Neuronal stem cell (in vitro differentiated cells): ENCODE data around the gene SEMA3G.

Experiments
- DNase-seq: peaks from one replicate; pipeline ENCODE4 v3.0.0-alpha.2; 2013; ENCODE audit warnings: low spot score
- H2AFZ ChIP-seq: one replicate; pipeline ENCODE4 v1.6.1; 2013; ENCODE audit warnings: mild to moderate bottlenecking, low read length, inconsistent platforms
- H2AK5ac ChIP-seq: 2 replicates; pipeline ENCODE4 v1.6.1; 2013; ENCODE audit warnings: low read depth, mild to moderate bottlenecking, inconsistent platforms, low read length, moderate library complexity, mixed read lengths
- H2BK120ac ChIP-seq: 2 replicates; pipeline ENCODE4 v1.6.1; 2013; ENCODE audit warnings: low read depth, mild to moderate bottlenecking, inconsistent platforms, low read length, moderate library complexity, mixed read lengths
- H2BK12ac ChIP-seq: one replicate; pipeline ENCODE4 v1.6.1; 2013; ENCODE audit warnings: low read length, inconsistent platforms
- H2BK15ac ChIP-seq: 2 replicates; pipeline ENCODE4 v1.6.1; 2013; ENCODE audit warnings: mild to moderate bottlenecking, low read length, inconsistent platforms, mixed read lengths
- H2BK5ac ChIP-seq: one replicate; pipeline ENCODE4 v1.6.1; 2013; ENCODE audit warnings: inconsistent platforms, mild to moderate bottlenecking, low read length, moderate library complexity
- H3K14ac ChIP-seq: one replicate; pipeline ENCODE4 v1.6.1; 2013; ENCODE audit warnings: low read length, inconsistent platforms
- H3K18ac ChIP-seq: 2 replicates; pipeline ENCODE4 v1.6.1; 2013; ENCODE audit warnings: low read length, inconsistent platforms
- H3K23ac ChIP-seq: 2 replicates; pipeline ENCODE4 v1.6.1; 2013; ENCODE audit warnings: low read depth, mild to moderate bottlenecking, mixed read lengths, low read length, inconsistent platforms; ENCODE audit not compliant: poor library complexity
- H3K27ac ChIP-seq: replicated peaks from 3 replicates; pipeline ENCODE4 v1.5.1; 2013; ENCODE audit warnings: low read length, inconsistent platforms
- H3K27me3 ChIP-seq, 3 experiments: 2 replicates each; pipeline ENCODE4 v1.6.1; 2013; ENCODE audit warnings: low read length in 3 of 3, mild to moderate bottlenecking in 2 of 3, inconsistent platforms in 1 of 3, low read depth in 1 of 3, mixed read lengths in 1 of 3, moderate library complexity in 1 of 3; ENCODE audit not compliant: control insufficient read depth in 3 of 3, insufficient read depth in 3 of 3
- H3K36me3 ChIP-seq, 2 donors: replicated peaks in 1 of 2; 2 replicates each; pipeline ENCODE4 v1.6.1; 2013; ENCODE audit warnings: low read length in 2 of 2; ENCODE audit not compliant: control insufficient read depth in 2 of 2, insufficient read depth in 2 of 2
- H3K4ac ChIP-seq: 2 replicates; pipeline ENCODE4 v1.6.1; 2013; ENCODE audit warnings: inconsistent platforms, mild to moderate bottlenecking, low read length, moderate library complexity
- H3K4me1 ChIP-seq, 2 donors: 1 replicate in 1 of 2; 2 replicates in 1 of 2; pipeline ENCODE4 v1.6.1; 2013; ENCODE audit warnings: low read length in 2 of 2, low read depth in 1 of 2; ENCODE audit not compliant: control insufficient read depth in 2 of 2, insufficient read depth in 1 of 2
- H3K4me2 ChIP-seq: one replicate; pipeline ENCODE4 v1.6.1; 2013; ENCODE audit warnings: mild to moderate bottlenecking, low read length, inconsistent platforms; ENCODE audit not compliant: insufficient read depth, poor library complexity, severe bottlenecking
- H3K4me3 ChIP-seq, 2 donors: 2 replicates each; pipeline ENCODE4 v1.5.1; 2013; ENCODE audit warnings: low read length in 2 of 2, mild to moderate bottlenecking in 2 of 2, inconsistent platforms in 1 of 2, moderate library complexity in 1 of 2
- H3K79me1 ChIP-seq: one replicate; pipeline ENCODE4 v1.6.1; 2013; ENCODE audit warnings: low read depth, mild to moderate bottlenecking, inconsistent platforms, low read length, moderate library complexity
- H3K9ac ChIP-seq: one replicate; pipeline ENCODE4 v1.6.1; 2013; ENCODE audit warnings: mild to moderate bottlenecking, low read depth, low read length, inconsistent platforms; ENCODE audit not compliant: poor library complexity
- H3K9me3 ChIP-seq, 2 donors: replicated peaks in 1 of 2; 2 replicates each; pipeline versions ENCODE3 to v1.6.1; 2013; ENCODE audit warnings: low read length in 2 of 2, mild to moderate bottlenecking in 2 of 2, inconsistent platforms in 1 of 2, low read depth in 1 of 2, mixed read lengths in 1 of 2, moderate library complexity in 1 of 2; ENCODE audit not compliant: control insufficient read depth in 2 of 2, insufficient read depth in 1 of 2
- H4K8ac ChIP-seq: one replicate; pipeline ENCODE4 v1.6.1; 2013; ENCODE audit warnings: low read depth, mild to moderate bottlenecking, inconsistent platforms, low read length, moderate library complexity
- H4K91ac ChIP-seq: one replicate; pipeline ENCODE4 v1.6.1; 2013; ENCODE audit warnings: low read length, low read depth, mild to moderate bottlenecking, inconsistent platforms; ENCODE audit not compliant: poor library complexity
- WGBS, 2 donors: extraction: QIAGEN DNeasy Blood & Tissue Kit; methylation state at CpG; one replicate each; pipeline ENCODE4 v1.1.7; 2013; ENCODE audit warnings: missing lambda C conversion rate in 2 of 2, mixed read lengths in 1 of 2; ENCODE audit not compliant: insufficient read length in 2 of 2, insufficient replicate concordance in 1 of 2; ENCODE audit errors: extremely low coverage in 2 of 2; 5-methylcytosine and 5-hydroxymethylcytosine counted together

The SEMA3G gene

GRCh38 chr3:52455283-52456168, 10.6 kb upstream of the SEMA3G start, which contains the start of gene NISCH:
Gene NISCH, plus strand, starts transcription at chr3:52455604. Its CDS starts 38 bp downstream, at chr3:52455642.
- peak within 1 kb of the TSS; percentile 40 for H3K14ac ChIP-seq
- peaks cover 17 to 37% of the 10 kb centered on the region in 2 donors for H3K36me3 ChIP-seq
- peak within 1 kb of the TSS; percentile 60 for H3K27ac ChIP-seq
- peaks cover 37 to 39% of the 10 kb centered on the region in 2 donors for H3K4me1 ChIP-seq
- peak; percentile 79 for DNase-seq
- no peak within 1 kb of the TSS for H4K91ac ChIP-seq
- peak within 1 kb of the TSS; percentile 33 for H4K8ac ChIP-seq
- H3K4ac ChIP-seq: no peak within 1 kb of the TSS
- H3K9ac ChIP-seq: peak within 1 kb of the TSS; percentile 96
- H3K4me3 ChIP-seq: peak within 1 kb of the TSS; percentile 82 to 95
- peaks cover 12% of the 10 kb centered on the region for H3K79me1 ChIP-seq
- H2BK5ac ChIP-seq: peak within 1 kb of the TSS; percentile 14
- H3K4me2 ChIP-seq: peak within 1 kb of the TSS; percentile 72
- no peaks in the 10 kb centered on the region for H3K27me3 ChIP-seq
- H2BK120ac ChIP-seq: no peak within 1 kb of the TSS
- H3K9me3 ChIP-seq: no peaks in the 10 kb centered on the region
- H3K18ac ChIP-seq: peak within 1 kb of the TSS; percentile 98
- H2BK12ac ChIP-seq: peak within 1 kb of the TSS; percentile 8
- peak within 1 kb of the TSS; percentile 79 for H2AK5ac ChIP-seq
- H3K23ac ChIP-seq: peak within 1 kb of the TSS; percentile 80
- peak within 1 kb of the TSS; percentile 84 for H2BK15ac ChIP-seq
- H2AFZ ChIP-seq: peak within 1 kb of the TSS; percentile 98
- WGBS, 2 donors: no CpG with 5 or more reads among the region's 86 CpGs

- no CpG with 5 or more reads among the region's 11 CpGs for WGBS, 2 donors
Measured at GRCh38 chr3:52454938-52455282, 10.0 kb upstream of the SEMA3G start.

GRCh38 chr3:52454250-52454937, 9.5 kb upstream of the SEMA3G start:
- H3K79me1 ChIP-seq: peaks cover 12% of the 10 kb centered on the region
- peak overlapping the region; percentile 79 for H2AK5ac ChIP-seq
- DNase-seq: no peak
- H2AFZ ChIP-seq: peak overlapping the region; percentile 98
- no peak overlapping the region for H2BK5ac ChIP-seq
- H3K9ac ChIP-seq: no peak overlapping the region
- no peak overlapping the region for H4K8ac ChIP-seq
- no peak overlapping the region for H3K23ac ChIP-seq
- peak overlapping the region; percentile 2 for H3K18ac ChIP-seq
- H3K4me3 ChIP-seq: no peak overlapping the region
- no peaks in the 10 kb centered on the region for H3K27me3 ChIP-seq
- peaks cover 15 to 26% of the 10 kb centered on the region in 2 donors for H3K36me3 ChIP-seq
- no peak overlapping the region for H4K91ac ChIP-seq
- H3K4me2 ChIP-seq: no peak overlapping the region
- H3K27ac ChIP-seq: peak overlapping the region; percentile 1
- H3K14ac ChIP-seq: no peak overlapping the region
- peaks cover 39 to 41% of the 10 kb centered on the region in 2 donors for H3K4me1 ChIP-seq
- H2BK15ac ChIP-seq: peak overlapping the region; percentile 84
- H2BK12ac ChIP-seq: peak overlapping the region; percentile 18
- whole genome bisulfite sequencing, 2 donors: no CpG with 5 or more reads among the region's 8 CpGs
- H2BK120ac ChIP-seq: no peak overlapping the region
- H3K4ac ChIP-seq: no peak overlapping the region
- H3K9me3 ChIP-seq: no peaks in the 10 kb centered on the region

More at GRCh38 chr3:52454938-52455282, 10.0 kb upstream of the SEMA3G start:
- no peak overlapping the region for H4K91ac ChIP-seq
- H3K27me3 ChIP-seq: no peaks in the 10 kb centered on the region
- H3K36me3 ChIP-seq: peaks cover 15 to 31% of the 10 kb centered on the region in 2 donors
- no peak overlapping the region for H3K9ac ChIP-seq
- H2BK120ac ChIP-seq: no peak overlapping the region
- no peak overlapping the region for H3K14ac ChIP-seq
- H3K9me3 ChIP-seq: no peaks in the 10 kb centered on the region
- peak overlapping the region; percentile 33 for H4K8ac ChIP-seq
- peak overlapping the region; percentile 65 for H3K4me2 ChIP-seq
- H2AK5ac ChIP-seq: peak overlapping the region; percentile 79
- peak overlapping the region; percentile 78 for H3K18ac ChIP-seq
- H3K23ac ChIP-seq: peak overlapping the region; percentile 80
- peak overlapping the region; percentile 84 for H2BK15ac ChIP-seq
- H3K27ac ChIP-seq: no peak overlapping the region
- H3K4ac ChIP-seq: no peak overlapping the region
- peak overlapping the region; percentile 98 for H2AFZ ChIP-seq
- H3K79me1 ChIP-seq: peaks cover 12% of the 10 kb centered on the region
- DNase-seq: no peak
- peak overlapping the region; percentile 27 to 82 for H3K4me3 ChIP-seq
- H3K4me1 ChIP-seq: peaks cover 39 to 41% of the 10 kb centered on the region in 2 donors
- peak overlapping the region; percentile 8 for H2BK12ac ChIP-seq
- H2BK5ac ChIP-seq: no peak overlapping the region
